Activated gamma-delta T cell treated with anti-CD3 and anti-CD28 coated beads, Interleukin-2, amount 50 U/mL, for 16 hours (primary cell): ENCODE measurements around the gene CAT.

Experiments used
- DNase-seq: peaks from one replicate; pipeline ENCODE4 v3.0.0-alpha.2; 2020; ENCODE audit warnings: low read depth

CAT gene

DNA sequence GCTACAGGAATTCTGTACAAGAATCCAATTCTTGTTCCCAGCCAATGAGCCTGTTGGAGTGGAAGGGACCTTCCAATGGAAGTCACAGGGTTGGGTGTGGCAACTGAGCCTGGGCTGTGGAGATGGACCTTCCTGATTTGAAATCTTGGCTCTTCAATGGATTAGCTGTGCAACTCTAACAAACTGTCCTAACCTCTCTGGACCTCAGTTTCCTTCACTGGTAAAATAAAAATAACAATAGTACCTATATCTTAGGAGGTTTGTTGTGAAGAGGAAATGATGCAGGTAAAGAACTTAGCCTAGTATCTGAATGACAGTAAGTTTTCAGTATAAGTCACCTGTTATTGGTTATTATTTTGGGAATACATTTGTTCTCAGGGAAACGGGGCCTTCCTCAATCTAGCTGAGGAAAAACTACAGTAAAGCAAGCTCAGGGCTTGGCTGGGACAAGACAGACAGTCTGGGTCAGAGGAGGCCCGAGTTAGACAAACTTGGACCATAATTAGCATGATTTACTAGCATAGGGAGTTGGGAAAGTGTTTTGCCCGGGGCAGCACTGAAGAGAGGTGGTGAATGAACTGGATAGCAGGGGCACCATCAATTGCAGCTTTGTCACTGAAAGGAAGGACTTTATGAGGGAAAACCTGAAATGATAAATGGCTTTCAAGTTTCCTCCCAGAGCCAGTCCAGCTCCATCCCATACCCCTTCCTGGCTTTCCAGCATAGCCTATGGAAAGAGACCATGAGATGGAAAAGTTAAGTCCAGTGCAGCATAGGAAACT, 61.2 kb downstream of the CAT start:
- DNase-seq, result no peak

DNA sequence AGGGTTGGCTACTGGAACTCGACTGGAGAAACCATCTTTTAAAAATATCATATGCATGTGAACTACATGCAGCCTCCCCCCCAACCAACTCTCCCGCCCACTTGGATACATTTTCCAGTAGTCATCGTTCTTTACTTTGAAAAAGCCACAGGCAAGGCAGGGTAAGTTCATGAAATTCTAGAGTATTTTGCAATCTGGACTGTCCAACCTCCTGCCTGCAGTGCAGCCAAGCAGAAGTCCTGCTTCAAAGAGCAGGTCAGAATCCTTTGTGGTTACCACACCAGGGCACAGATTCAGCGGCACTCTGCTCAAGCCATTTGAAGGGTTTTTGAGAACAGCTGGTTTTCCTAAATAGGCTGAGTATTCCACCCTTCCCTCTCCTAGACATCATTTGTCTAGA, 62.8 kb downstream of the CAT start:
- no peak for DNase-seq

GRCh38 chr11:34501949-34502348, 63.2 kb downstream of the CAT start:
- DNase-seq, result no peak

DNA sequence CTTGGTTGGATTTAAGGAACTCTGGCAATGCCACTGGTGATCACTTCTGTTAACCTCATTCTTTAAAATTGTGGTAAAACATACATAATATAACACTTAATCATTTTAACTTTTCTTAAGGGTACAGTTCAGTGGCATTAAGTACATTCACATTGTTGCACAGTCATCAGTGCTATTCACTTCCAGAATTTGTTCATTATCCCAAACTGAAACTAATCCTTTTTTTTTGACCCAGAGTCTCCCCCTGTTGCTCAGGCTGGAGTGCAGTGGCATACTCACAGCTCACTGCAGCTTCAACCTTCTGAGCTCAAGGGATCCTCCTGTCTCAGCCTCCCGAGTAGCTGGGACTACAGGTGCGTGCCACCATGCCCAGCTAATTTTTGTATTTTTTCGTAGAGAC, 64.2 kb downstream of the CAT start:
- DNase-seq, result no peak

GRCh38 chr11:34505874-34506273, 67.1 kb downstream of the CAT start:
- no peak for DNase-seq

DNA sequence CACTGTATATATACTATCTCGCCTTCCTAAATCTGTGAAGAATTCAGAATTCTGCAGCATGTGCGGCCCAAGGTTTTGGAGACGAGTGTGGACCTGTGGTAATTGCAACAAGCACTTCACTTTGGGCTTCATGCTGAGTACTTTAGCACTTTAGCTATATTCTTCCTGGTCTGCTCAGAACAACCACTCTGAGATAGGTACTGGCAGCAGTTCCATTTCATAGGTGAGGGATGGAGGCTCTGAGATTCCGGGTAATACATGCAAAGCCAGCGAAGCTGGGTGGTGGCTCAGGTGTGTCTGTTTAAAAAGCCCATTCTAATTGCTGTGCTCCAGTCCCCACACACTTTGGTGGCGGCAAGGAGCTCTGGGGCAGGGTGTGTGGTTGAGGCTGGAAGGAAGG, 68.4 kb downstream of the CAT start:
- DNase-seq, result no peak

- no peak for DNase-seq
Measured at GRCh38 chr11:34507610-34508009, 68.9 kb downstream of the CAT start.

GRCh38 chr11:34508524-34508923, 69.8 kb downstream of the CAT start:
- no peak for DNase-seq

DNA sequence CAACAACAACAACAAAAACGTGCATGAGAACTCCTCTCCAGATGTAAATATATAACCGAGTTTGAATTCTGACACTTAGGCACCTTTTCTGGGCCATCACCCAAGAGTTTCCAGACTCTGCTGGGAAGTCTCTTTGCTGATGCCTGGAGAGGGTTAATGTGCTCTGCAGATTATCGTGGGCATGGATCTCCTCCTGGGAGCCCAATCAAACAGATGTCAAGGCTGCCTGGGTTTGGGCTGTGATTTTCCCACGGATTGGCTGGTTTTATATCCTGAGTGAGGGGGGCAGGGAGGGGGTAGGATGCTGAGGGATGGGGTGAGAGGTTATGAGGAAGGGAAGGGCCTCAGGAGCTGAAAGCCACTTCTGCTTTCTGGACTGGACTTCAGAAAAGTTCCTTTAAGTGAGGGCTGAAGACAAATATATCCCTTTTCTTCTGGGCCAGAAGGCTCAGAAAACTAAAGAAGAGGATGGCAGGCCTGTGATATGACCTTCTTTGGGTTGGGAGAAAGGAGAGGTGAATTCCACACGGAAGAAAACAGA, 70.7 kb downstream of the CAT start:
- no peak for DNase-seq

DNA sequence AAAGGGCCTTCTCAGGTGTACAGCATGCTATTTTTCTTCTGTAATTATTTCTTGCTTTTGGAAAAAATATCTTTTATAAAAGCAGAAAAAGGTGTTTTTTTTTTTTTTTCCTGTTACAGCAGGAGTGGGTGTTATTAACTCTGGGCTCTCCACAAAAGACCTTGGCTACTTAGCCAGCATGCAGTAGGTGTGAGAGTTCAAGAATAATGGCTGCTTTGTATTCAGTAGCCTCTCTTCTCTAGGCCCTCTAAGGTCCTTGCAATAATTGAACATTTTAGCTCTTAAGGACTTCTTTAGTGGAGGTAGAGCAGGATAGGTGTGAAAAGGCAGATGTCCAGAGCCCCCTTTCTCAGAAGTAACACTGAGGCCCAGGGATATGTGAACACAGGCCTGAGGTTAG, 71.5 kb downstream of the CAT start:
- DNase-seq, result no peak

GRCh38 chr11:34510673-34511072, 71.9 kb downstream of the CAT start:
- no peak for DNase-seq

GRCh38 chr11:34512840-34513681, 74.3 kb downstream of the CAT start:
- peak; percentile 2 for DNase-seq

DNA sequence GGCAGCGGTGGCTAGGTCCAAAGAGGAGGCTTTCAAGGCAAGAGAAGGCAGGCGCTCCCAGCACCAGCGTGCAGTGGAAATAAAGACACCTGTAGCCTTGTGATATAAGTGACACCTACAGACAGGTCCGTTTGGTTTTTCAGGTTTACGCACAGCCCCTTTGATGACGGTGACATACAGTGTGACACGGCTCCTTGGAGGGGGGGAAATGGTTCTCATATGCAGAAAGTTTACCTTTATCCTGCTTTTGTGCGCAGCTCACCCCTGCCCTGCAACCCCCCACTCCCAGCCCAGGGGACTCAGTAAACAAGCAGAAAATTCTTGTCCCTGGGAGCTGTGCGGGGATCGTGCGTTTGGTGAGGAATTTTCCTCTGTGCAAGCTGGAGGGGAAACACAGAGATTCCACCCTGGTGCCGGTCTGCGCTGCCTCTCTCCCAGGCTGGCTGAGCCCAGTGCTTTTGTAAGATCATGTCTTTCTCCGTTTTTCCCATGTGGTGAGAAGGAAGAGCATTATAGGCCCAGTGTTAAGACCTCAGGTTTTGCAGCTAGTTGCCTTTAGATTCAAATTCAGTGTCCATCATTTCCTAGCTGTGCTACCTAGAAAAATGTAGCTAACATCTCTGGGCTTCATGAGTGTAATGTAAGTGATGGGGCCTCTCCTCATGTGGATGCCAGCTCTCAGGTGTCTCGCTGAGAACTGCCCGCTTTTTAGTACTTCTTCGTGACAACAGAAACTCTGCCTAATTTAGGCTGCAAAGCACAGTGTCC, 75.1 kb downstream of the CAT start, which contains the start of gene ELF5:
Gene ELF5 (minus strand): TSS at position 113 of the 768 bp plus-strand sequence. CDS start 8,045 bp downstream, outside the sequence.
- DNase-seq, result no peak

GRCh38 chr11:34514597-34514996, 75.9 kb downstream of the CAT start:
- no peak for DNase-seq

- no peak for DNase-seq
Measured at GRCh38 chr11:34516247-34517040, 77.7 kb downstream of the CAT start.

DNA sequence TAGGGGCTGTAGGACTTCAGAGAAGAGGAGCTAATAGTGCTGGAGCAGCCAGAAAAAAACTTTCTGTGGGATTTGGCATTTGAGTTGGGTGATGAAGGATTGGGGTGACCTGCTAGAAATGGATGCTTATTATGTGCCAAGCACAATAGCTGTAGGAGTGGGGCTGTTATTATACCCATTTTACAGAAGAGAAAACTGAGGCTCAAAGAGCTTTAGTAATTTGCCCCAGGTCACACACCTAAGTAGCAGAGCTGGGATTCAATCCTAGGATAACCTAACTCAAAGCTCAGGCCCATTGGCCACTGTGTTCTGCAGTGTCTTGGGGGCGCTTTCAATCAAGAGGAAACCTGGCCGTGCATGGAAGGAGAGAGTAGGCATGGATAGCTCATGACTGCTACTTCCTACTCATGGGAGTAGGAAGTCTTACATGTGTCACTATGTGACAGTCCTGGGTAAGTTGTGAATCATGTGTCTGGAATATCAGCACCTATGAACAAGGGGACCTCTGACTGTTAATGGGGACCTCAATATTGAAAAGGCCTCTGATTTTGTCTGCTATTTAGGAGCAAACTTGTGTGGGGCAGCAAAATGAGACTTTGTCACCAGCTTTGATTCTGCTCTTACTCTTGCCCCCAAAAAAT, 81.0 kb downstream of the CAT start:
- DNase-seq, result no peak

DNA sequence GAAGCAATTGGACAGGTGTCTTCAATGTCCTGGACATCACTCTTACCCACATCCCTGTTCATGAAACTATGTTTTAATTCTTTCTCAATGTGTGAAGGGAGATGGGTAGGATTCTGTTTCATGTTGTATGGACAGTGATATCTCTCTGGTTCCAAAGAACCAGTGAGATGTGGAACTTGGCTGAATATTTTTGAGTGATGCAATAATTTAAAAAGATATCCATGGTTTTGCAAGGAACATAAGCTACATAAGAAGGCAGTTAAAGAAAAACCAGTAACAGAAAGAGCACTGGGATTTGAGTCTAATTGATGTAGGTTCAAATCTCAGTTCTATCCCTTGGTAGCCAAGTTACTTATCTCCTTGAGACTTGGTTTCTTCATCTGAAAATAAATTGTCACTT, 82.5 kb downstream of the CAT start:
- DNase-seq, result no peak
